HG02943 (cell line): ENCODE measurements around the gene PRDX2.
A peak's percentile ranks its signal among the peaks of the same experiment; 100 is the strongest.

Experiments
- ATAC-seq: cut with Tn5 transposase; IDR thresholded peaks from one replicate; pipeline ENCODE4 v1.9.1; 2021; ENCODE audit warnings: mild to moderate bottlenecking, low read depth, moderate library complexity; ENCODE audit not compliant: unreplicated experiment

The PRDX2 gene

DNA sequence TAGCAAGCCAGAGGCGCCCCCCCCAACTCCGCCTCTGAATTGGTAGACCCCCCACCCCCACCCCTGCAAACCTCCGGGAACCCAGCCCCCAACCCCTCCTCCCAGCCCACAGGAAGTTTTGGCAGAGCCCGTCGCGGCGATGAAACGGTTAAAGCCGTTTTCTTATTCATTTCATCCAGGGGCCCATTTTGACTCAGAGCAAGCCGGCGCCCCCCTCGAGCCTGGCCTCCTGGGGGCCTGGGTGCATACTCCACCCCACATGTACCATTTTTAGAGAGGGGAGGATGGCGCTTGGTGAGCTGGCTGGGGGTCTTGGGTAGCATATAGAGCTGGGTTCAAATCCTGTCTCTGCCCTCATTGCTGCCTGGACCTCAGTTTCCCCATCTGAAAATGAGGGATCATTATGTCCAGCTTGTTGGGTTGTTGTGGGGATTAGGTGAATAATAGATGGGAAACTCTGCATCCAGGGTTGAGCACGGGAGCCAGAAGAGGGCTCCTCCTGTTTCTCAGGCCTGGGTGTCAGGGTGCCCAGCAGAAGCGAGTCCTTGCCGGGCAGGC lies 18.2 kb downstream of the PRDX2 start:
- ATAC-seq, result no peak

DNA sequence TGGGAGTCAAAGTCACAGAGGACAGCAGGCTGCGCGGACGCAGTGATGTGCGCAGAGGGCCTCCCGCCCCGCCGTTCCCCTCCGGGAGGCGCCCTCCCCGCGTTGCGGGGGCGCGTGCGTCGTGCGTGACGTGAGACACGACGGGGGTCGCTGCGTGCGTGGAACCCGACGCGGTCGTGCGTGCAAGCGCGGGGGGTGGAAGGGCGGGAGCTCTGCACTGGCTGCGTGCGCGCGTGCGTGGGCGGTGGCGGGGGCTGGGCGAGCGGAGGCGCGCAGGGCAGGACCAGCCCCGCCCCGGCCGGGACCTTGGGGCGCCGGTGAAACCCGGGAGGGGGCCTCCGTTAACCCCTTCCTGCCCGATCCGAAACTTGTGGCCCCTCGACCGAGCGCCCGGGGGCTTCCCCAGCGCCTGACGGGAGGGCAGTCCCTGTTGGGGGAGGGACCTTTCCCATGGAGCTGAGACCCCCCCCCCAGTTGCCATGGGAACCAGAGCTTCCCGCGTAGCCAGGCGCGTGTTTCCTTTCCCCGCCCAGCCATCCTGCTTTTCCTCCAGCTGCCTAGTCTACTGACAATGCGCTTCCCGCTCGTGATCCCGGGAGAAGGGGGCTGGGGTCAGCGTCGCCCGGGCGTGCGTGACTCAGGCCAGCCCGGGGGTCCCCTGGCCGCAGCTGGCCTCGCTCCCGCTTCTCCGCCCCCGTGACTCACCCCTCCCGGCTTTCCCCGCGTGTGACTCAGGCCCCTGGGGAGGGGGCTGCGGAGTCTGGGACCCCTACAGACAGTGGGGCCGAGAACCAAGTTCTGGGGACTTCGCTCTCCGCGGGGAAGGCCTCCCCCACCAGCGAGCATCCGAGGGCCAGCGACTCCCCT lies 18.9 kb downstream of the PRDX2 start:
- ATAC-seq, result no peak

DNA sequence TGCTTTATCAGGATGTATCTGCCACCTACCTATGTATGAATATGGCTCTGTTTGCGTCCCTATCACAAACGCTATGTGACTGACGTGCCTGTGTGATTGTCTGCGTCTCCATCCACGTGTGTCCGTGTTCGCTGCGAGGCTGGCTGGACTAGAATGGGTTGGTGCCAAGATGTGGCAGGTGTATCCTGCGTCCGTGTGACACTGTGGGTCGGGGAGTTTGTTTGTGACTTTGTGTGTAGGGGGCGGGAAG lies 19.5 kb downstream of the PRDX2 start:
- ATAC-seq, result no peak

- no peak for ATAC-seq
Observed at GRCh38 chr19:12779162-12779993, 22.2 kb downstream of the PRDX2 start.

- no peak for ATAC-seq
Observed at GRCh38 chr19:12778905-12779161, 22.8 kb downstream of the PRDX2 start.

- ATAC-seq, result no peak
Observed at GRCh38 chr19:12778017-12778904, 23.3 kb downstream of the PRDX2 start.

- ATAC-seq, result no peak
Observed at GRCh38 chr19:12777217-12778016, 24.2 kb downstream of the PRDX2 start.

DNA sequence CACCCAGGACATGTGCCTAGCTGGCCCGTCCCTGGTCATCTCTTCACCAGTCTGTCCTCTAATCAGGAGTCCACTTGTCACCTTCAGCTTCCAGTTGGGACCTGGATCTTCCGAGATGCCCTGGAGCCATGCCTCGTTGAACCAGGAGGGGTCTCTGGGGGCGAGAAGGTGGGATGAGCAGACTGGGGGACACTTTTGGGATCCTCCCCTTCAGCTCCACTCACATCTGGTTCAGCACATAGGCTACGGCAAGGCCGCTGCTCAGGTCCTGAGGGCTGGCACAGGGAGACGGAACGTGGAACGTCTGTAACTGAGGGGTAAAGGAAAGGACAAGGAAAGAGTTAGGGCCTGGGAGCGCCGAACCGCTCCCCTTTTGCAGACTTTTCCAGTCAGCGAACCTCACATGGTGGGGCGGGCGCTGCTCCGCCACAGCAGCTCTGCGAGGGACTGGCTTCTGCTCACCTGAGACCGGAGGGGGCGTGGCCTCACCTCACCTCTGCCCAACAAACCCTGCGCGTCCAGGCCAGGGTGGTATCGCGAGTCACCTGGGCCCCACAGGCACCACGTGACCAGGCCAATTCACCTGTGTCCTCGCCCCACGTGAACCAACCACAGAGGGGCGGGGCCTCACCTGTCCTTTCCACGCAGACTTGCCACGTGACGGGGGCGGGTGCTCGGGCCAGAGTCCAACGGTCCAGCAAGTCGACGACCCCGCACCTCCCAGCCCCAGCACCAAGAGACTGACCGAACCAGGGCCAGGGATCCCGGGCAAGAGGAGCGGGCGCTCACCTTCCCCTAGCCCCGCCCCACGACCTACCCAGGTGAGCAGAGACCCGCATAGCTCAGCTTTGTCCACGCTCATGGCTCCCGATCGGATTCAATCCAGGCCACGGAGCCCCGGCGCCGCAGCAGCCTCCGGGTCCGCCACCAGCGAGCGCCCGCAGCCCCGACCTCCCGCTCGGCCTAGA lies 26.7 kb downstream of the PRDX2 start, which contains the start of gene HOOK2:
TSS of gene HOOK2 (minus strand) at position 965 of the 968 bp plus-strand sequence. CDS start at position 862, 103 bp downstream.
- ATAC-seq, result peak; percentile 10

DNA sequence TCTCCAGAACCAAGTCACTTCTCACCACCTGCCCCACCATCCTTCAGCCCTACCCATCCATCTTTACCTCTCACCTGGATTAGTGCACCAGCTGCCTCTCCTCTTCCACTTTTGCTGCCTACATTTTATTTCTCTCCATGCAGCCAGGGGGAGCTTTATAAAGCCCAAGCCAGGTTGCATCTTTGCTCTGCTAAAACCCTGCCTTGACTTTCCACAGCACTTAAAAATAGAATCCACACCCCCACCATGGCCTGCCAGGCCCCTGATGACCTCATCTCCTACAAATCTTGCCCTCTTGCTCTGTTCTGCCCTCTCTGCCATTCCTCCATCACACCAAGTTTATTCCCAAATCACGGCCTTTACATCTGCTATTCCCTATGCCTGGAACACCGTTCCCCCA lies 28.0 kb downstream of the PRDX2 start:
- ATAC-seq, result no peak

- ATAC-seq, result no peak
Observed at GRCh38 chr19:12772323-12772722, 29.3 kb downstream of the PRDX2 start.

GRCh38 chr19:12770922-12771321 lies 30.7 kb downstream of the PRDX2 start:
- ATAC-seq, result no peak

DNA sequence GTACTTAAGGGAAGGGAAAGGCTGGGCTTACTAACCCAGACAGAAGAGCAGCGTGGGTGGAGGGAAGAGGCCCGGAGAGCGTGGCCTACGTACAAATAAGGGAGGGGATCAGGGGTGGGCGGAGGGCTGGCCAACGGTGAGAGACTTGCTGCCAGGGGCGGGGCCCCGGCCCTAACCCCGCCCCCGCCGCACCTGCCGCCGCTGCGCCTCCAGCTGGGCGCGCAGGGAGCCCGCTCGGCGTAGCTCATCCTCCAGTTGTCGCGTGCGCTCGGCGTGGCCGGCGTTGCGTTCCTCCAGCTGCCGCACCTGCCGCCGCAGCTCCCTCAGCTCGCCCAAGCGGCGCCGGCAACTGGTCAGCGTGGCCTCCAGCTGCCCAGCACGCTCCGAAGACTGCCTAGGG lies 31.9 kb downstream of the PRDX2 start:
- ATAC-seq, result no peak

DNA sequence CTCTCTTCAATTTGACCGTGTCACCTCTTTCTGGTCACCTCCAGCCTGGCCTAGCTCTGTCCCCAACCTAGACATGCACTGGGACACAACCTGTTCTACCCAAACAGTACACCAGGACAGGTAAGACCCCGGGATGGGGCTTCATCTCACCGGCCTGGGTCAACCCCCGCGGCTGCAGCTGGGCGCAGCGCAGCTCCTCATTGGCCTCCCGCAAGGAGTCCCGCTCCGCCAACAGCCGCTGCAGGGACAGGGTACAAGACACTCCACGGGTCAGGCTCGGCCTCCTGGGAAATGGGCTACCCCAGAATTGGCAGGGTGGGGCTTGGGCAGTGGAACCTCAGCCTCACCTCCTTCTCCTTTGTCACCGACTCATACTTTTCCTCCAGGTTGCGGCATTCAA lies 33.9 kb downstream of the PRDX2 start:
- ATAC-seq, result no peak

DNA sequence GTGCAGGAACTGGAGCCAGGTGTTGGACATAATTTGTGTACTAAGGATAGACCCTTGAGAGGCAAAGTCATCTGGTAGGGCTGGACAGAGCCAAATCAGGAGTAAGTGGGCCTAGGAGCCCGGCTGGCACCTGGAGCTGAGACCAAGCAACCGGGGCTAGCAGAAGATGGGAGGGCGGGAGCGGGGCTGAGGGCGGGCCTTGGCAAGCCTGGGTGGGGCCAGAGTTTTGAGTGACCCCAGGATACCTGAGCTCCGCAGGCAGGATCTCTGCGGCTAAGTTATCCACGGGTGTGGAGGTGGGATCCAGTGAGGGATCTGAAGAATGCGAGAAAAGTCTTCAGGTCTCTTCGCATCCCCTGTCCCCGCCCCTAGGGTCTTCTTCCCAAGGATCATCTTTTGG lies 34.5 kb downstream of the PRDX2 start:
- no peak for ATAC-seq

GRCh38 chr19:12766051-12766521 lies 35.5 kb downstream of the PRDX2 start:
- no peak for ATAC-seq

GRCh38 chr19:12764698-12765097 lies 36.9 kb downstream of the PRDX2 start:
- no peak for ATAC-seq

- ATAC-seq, result no peak
Observed at GRCh38 chr19:12763100-12763499, 38.5 kb downstream of the PRDX2 start.

- ATAC-seq, result no peak
Observed at GRCh38 chr19:12759686-12760085, 41.9 kb downstream of the PRDX2 start.
